K562 (cell line): ENCODE results near the gene RPTN.

Source experiments
- CBFB ChIP-seq: sonication (generic); formaldehyde crosslinking; IDR thresholded peaks from 2 replicates; pipeline ENCODE4 v1.4.0; 2020; ENCODE audit warnings: mild to moderate bottlenecking, missing genetic modification reagents
- CCNT2 ChIP-seq: IDR thresholded peaks from 2 replicates; pipeline ENCODE4 v1.6.1; 2011; ENCODE audit warnings: borderline replicate concordance, low read depth, mild to moderate bottlenecking, moderate library complexity, mixed read lengths, low read length; ENCODE audit not compliant: insufficient read length; ENCODE audit errors: extremely low read depth
- CTCF ChIP-seq, 3 experiments: IDR thresholded peaks in 2 of 3; conservative IDR thresholded peaks in 1 of 3; 2 replicates each; pipeline ENCODE4 v1.5.1; 2011 to 2012; ENCODE audit warnings: low read length in 3 of 3, mild to moderate bottlenecking in 3 of 3, control low read depth in 2 of 3, improper control_type of control experiment in 1 of 3, inconsistent platforms in 1 of 3, low read depth in 1 of 3, mixed read lengths in 1 of 3, moderate library complexity in 1 of 3; ENCODE audit not compliant: insufficient read depth in 2 of 3
- MAFK ChIP-seq: IDR thresholded peaks from 2 replicates; pipeline ENCODE4 v1.6.1; 2011; ENCODE audit warnings: low read length, improper control_type of control experiment
- MAX ChIP-seq: sonication (generic); formaldehyde crosslinking; IDR thresholded peaks from 2 replicates; pipeline ENCODE4 v1.9.0; 2022; ENCODE audit warnings: mild to moderate bottlenecking, missing genetic modification reagents
- MXI1 ChIP-seq: IDR thresholded peaks from 2 replicates; pipeline ENCODE4 v1.6.1; 2011; ENCODE audit warnings: low read depth, mild to moderate bottlenecking, improper control_type of control experiment, low read length
- POLR2A ChIP-seq: fragments of 450-650 bp; conservative IDR thresholded peaks from 2 replicates; pipeline ENCODE4 v1.6.1; 2016
- RAD51 ChIP-seq: fragments of 450-650 bp; IDR thresholded peaks from 2 replicates; pipeline ENCODE4 v1.7.1; 2016; ENCODE audit warnings: low read depth, mild to moderate bottlenecking, borderline replicate concordance
- VEZF1 ChIP-seq: fragments of 200-800 bp; sonication (Bioruptor generic); IDR thresholded peaks from 2 replicates; pipeline ENCODE4 v1.6.1; 2017; ENCODE audit warnings: missing genetic modification characterization, missing compliant biosample characterization
- ZNF24 ChIP-seq: fragments of 450-650 bp; IDR thresholded peaks from 2 replicates; pipeline ENCODE4 v1.6.1; 2016

GRCh38 chr1:152189657-152190442, 30.8 kb upstream of the RPTN start:
- no peak for TF ChIP-seq POLR2A
- no peak for TF ChIP-seq CBFB
- TF ChIP-seq VEZF1 (CRISPR knock-in tag), result no peak
- TF ChIP-seq ZNF24, result no peak
- TF ChIP-seq MAX (CRISPR knock-in tag), result no peak
- no peak for TF ChIP-seq RAD51
- peak; percentile 79 to 85 (median 80) for TF ChIP-seq CTCF (IDR thresholded peaks at IDR 0.05 in 2 of 3, conservative IDR thresholded peaks at IDR 0.05 in 1 of 3; ENCODE audit: insufficient read depth in 2 of 3, low read depth in 1 of 3, low read length in 3 of 3)
- no peak for TF ChIP-seq MAFK
- TF ChIP-seq CCNT2, result no peak
- no peak for TF ChIP-seq MXI1
